GM03348 (cell line): ENCODE results near the gene FOXQ1.
A peak's percentile ranks its signal among the peaks of the same experiment; 100 is the strongest.

ENCODE experiments used
- DNase-seq: peaks from one replicate; pipeline ENCODE4 v3.0.0; 2012; ENCODE audit warnings: low spot score

Gene FOXQ1

GRCh38 chr6:1311400-1312202, at the start of gene FOXQ1:
TSS of gene FOXQ1 (plus strand) at chr6:1312098. CDS start at chr6:1312705, 607 bp downstream.
- peak; percentile 71 for DNase-seq

- no peak for DNase-seq
Measured at GRCh38 chr6:1262704-1263038, 49.2 kb upstream of the FOXQ1 start.

GRCh38 chr6:1263039-1263849, 48.7 kb upstream of the FOXQ1 start:
- peak; percentile 57 for DNase-seq

GRCh38 chr6:1263850-1264377, 48.0 kb upstream of the FOXQ1 start:
- DNase-seq: peak; percentile 16

GRCh38 chr6:1264619-1265445, 47.1 kb upstream of the FOXQ1 start:
- DNase-seq: no peak

GRCh38 chr6:1266686-1267056, 45.2 kb upstream of the FOXQ1 start:
- DNase-seq: no peak

- no peak for DNase-seq
Measured at GRCh38 chr6:1267057-1267732, 44.7 kb upstream of the FOXQ1 start.

GRCh38 chr6:1267790-1268762, 43.8 kb upstream of the FOXQ1 start:
- no peak for DNase-seq

GRCh38 chr6:1271071-1271763, 40.7 kb upstream of the FOXQ1 start:
- DNase-seq: no peak

GRCh38 chr6:1278061-1278720, 33.7 kb upstream of the FOXQ1 start:
- DNase-seq: no peak

- DNase-seq: no peak
Measured at GRCh38 chr6:1279065-1279464, 32.8 kb upstream of the FOXQ1 start.

GRCh38 chr6:1280666-1281300, 31.1 kb upstream of the FOXQ1 start:
- no peak for DNase-seq

GRCh38 chr6:1281746-1282145, 30.2 kb upstream of the FOXQ1 start:
- no peak for DNase-seq

GRCh38 chr6:1283501-1283900, 28.4 kb upstream of the FOXQ1 start:
- DNase-seq: no peak

GRCh38 chr6:1285556-1285955, 26.3 kb upstream of the FOXQ1 start:
- peak; percentile 35 for DNase-seq

GRCh38 chr6:1285956-1286355, 25.9 kb upstream of the FOXQ1 start:
- peak; percentile 76 for DNase-seq

GRCh38 chr6:1287103-1287591, 24.8 kb upstream of the FOXQ1 start:
- DNase-seq: peak; percentile 85

GRCh38 chr6:1290086-1290485, 21.8 kb upstream of the FOXQ1 start:
- DNase-seq: no peak

- DNase-seq: no peak
Measured at GRCh38 chr6:1290805-1291204, 21.1 kb upstream of the FOXQ1 start.
